Neural progenitor cell (in vitro differentiated cells): ENCODE data around the gene NCEH1. TPM values are rescaled to one million over a fixed set of nuclear protein-coding genes. Genes with fewer than 3 reads are reported as not detected.
"Not testable (repeated sequence)": the region's sequence is repeated elsewhere in the genome, so short reads cannot be mapped to it uniquely, and the experiment has no call there.

Experiments used
- DNase-seq: peaks from one replicate; pipeline ENCODE4 v3.0.0-alpha.2; 2016; ENCODE audit warnings: low spot score
- H2AFZ ChIP-seq: fragments of 200-600 bp; sonication (generic); replicated peaks from 2 replicates; pipeline ENCODE4 v1.6.1; 2016; ENCODE audit warnings: antibody characterized with exemption
- H3F3A ChIP-seq: fragments of 200-600 bp; sonication (generic); 2 replicates; pipeline ENCODE4 v1.6.1; 2016; ENCODE audit warnings: antibody characterized with exemption, low read depth
- H3K27ac ChIP-seq: fragments of 200-600 bp; sonication (generic); 2 replicates; pipeline ENCODE4 v1.5.1; 2016; ENCODE audit warnings: mild to moderate bottlenecking
- H3K27me3 ChIP-seq: fragments of 200-600 bp; sonication (generic); 2 replicates; pipeline ENCODE4 v1.6.1; 2016; ENCODE audit warnings: mild to moderate bottlenecking, moderate library complexity
- H3K36me3 ChIP-seq: fragments of 200-600 bp; sonication (generic); 2 replicates; pipeline ENCODE4 v1.5.1; 2016
- H3K4me1 ChIP-seq: fragments of 200-600 bp; sonication (generic); 2 replicates; pipeline ENCODE4 v1.6.1; 2016; ENCODE audit warnings: mixed run types
- H3K4me2 ChIP-seq: fragments of 200-600 bp; sonication (generic); 2 replicates; pipeline ENCODE4 v1.6.1; 2016
- H3K4me3 ChIP-seq: fragments of 200-600 bp; sonication (generic); 2 replicates; pipeline ENCODE4 v1.5.1; 2016
- H3K79me2 ChIP-seq: fragments of 200-600 bp; sonication (generic); 2 replicates; pipeline ENCODE4 v1.6.1; 2016; ENCODE audit warnings: low read depth
- H3K9ac ChIP-seq: fragments of 200-600 bp; sonication (generic); 2 replicates; pipeline ENCODE4 v1.6.1; 2016
- H3K9me3 ChIP-seq: fragments of 200-600 bp; sonication (generic); 2 replicates; pipeline ENCODE4 v1.5.1; 2016; ENCODE audit warnings: low read depth
- H4K20me1 ChIP-seq: fragments of 200-600 bp; sonication (generic); 2 replicates; pipeline ENCODE4 v1.6.1; 2016; ENCODE audit warnings: low read depth
- H3K27ac Mint-ChIP-seq: 3 replicates; pipeline ENCODE4 v1.8.0; 2021; ENCODE audit warnings: mixed read lengths
- H3K27me3 Mint-ChIP-seq: 2 replicates; pipeline ENCODE4 v1.8.0; 2022; ENCODE audit warnings: low read depth, mild to moderate bottlenecking, inconsistent platforms, moderate library complexity, mixed read lengths; ENCODE audit not compliant: insufficient read depth
- H3K36me3 Mint-ChIP-seq: 3 replicates; pipeline ENCODE4 v1.8.0; 2021; ENCODE audit warnings: mixed read lengths
- H3K4me1 Mint-ChIP-seq: 3 replicates; pipeline ENCODE4 v1.8.0; 2021; ENCODE audit warnings: mixed read lengths
- H3K4me3 Mint-ChIP-seq: 3 replicates; pipeline ENCODE4 v1.8.0; 2021; ENCODE audit warnings: mild to moderate bottlenecking, moderate library complexity, mixed read lengths
- H3K9me3 Mint-ChIP-seq: 3 replicates; pipeline ENCODE4 v1.8.0; 2020; ENCODE audit warnings: mixed read lengths
- CTCF ChIP-seq: fragments of 200-600 bp; sonication (generic); IDR thresholded peaks from 2 replicates; pipeline ENCODE4 v1.5.1; 2017; ENCODE audit warnings: antibody characterized with exemption, mild to moderate bottlenecking
- EZH2 ChIP-seq: fragments of 200-600 bp; sonication (generic); IDR thresholded peaks from 2 replicates; pipeline ENCODE4 v1.6.1; 2017; ENCODE audit warnings: antibody characterized with exemption, mild to moderate bottlenecking, moderate library complexity
- EZH2phosphoT487 ChIP-seq: fragments of 200-600 bp; sonication (generic); IDR thresholded peaks from 2 replicates; pipeline ENCODE4 v1.6.1; 2017; ENCODE audit warnings: antibody characterized with exemption
- total RNA-seq: library from RNA; depleted of rRNA; stranded (reverse); fragments of >200 nt; gene quantifications from 2 replicates; pipeline ENCODE4 v1.2.3, GENCODE V29; 2015; ENCODE audit warnings: low replicate concordance

NCEH1 gene
- total RNA-seq, 1 donor from 2014 or later: 7.7 TPM

GRCh38 chr3:172735014-172735413 lies 24.1 kb upstream of the NCEH1 start:
- no peaks in the 10 kb centered on the region for H3K9me3 ChIP-seq
- H3K27ac ChIP-seq: no peak overlapping the region
- H3K27ac Mint-ChIP-seq: no peak overlapping the region
- no peak overlapping the region for H2AFZ ChIP-seq
- DNase-seq: no peak
- H3K36me3 ChIP-seq: no peaks in the 10 kb centered on the region
- H3K4me3 ChIP-seq: no peak overlapping the region
- H3K36me3 Mint-ChIP-seq: no peaks in the 10 kb centered on the region
- H3F3A ChIP-seq: no peaks in the 10 kb centered on the region
- H3K27me3 Mint-ChIP-seq: peaks cover 2% of the 10 kb centered on the region
- no peaks in the 10 kb centered on the region for H3K4me1 Mint-ChIP-seq
- no peak for TF ChIP-seq CTCF
- TF ChIP-seq EZH2phosphoT487: no peak
- TF ChIP-seq EZH2: no peak
- no peaks in the 10 kb centered on the region for H3K79me2 ChIP-seq
- no peak overlapping the region for H3K9ac ChIP-seq
- no peaks in the 10 kb centered on the region for H3K27me3 ChIP-seq
- no peaks in the 10 kb centered on the region for H3K9me3 Mint-ChIP-seq
- H3K4me3 Mint-ChIP-seq: no peak overlapping the region
- no peaks in the 10 kb centered on the region for H4K20me1 ChIP-seq
- H3K4me1 ChIP-seq: no peaks in the 10 kb centered on the region
- H3K4me2 ChIP-seq: no peak overlapping the region

GRCh38 chr3:172726380-172726779 lies 15.5 kb upstream of the NCEH1 start:
- Histone ChIP-seq H3K36me3 (no peaks in the 10 kb centered on the region), H3F3A (no peaks in the 10 kb centered on the region), H3K9ac (no peak overlapping the region), H3K27ac (no peak overlapping the region), H3K4me3 (no peak overlapping the region), H3K27me3 (no peaks in the 10 kb centered on the region), H2AFZ (no peak overlapping the region), H3K9me3 (no peaks in the 10 kb centered on the region), H3K4me1 (no peaks in the 10 kb centered on the region), H3K4me2 (no peak overlapping the region), H4K20me1 (no peaks in the 10 kb centered on the region), H3K79me2 (no peaks in the 10 kb centered on the region)
- TF ChIP-seq CTCF (no peak), EZH2 (no peak), EZH2phosphoT487 (no peak)
- peaks cover 6% of the 10 kb centered on the region for H3K9me3 Mint-ChIP-seq
- no peaks in the 10 kb centered on the region for H3K36me3 Mint-ChIP-seq
- H3K27ac Mint-ChIP-seq: no peak overlapping the region
- no peaks in the 10 kb centered on the region for H3K4me1 Mint-ChIP-seq
- no peak for DNase-seq
- no peak overlapping the region for H3K4me3 Mint-ChIP-seq
- peaks cover 3% of the 10 kb centered on the region for H3K27me3 Mint-ChIP-seq

- not testable (repeated sequence) for H3F3A ChIP-seq, H3K79me2 ChIP-seq, H3K27ac ChIP-seq, H3K27me3 ChIP-seq, H3K4me3 Mint-ChIP-seq, H3K9ac ChIP-seq, H3K36me3 ChIP-seq, H2AFZ ChIP-seq, H3K36me3 Mint-ChIP-seq, H4K20me1 ChIP-seq, H3K27me3 Mint-ChIP-seq, H3K27ac Mint-ChIP-seq, H3K9me3 ChIP-seq, H3K4me3 ChIP-seq, H3K4me1 Mint-ChIP-seq, H3K4me2 ChIP-seq, DNase-seq, H3K4me1 ChIP-seq
- peaks cover 22% of the 10 kb centered on the region for H3K9me3 Mint-ChIP-seq
These were observed 11.7 kb upstream of the NCEH1 start for GRCh38 chr3:172722536-172723040.

- H3F3A ChIP-seq: no peaks in the 10 kb centered on the region
- no peaks in the 10 kb centered on the region for H3K36me3 ChIP-seq
- no peaks in the 10 kb centered on the region for H4K20me1 ChIP-seq
- H3K4me2 ChIP-seq: no peak overlapping the region
- TF ChIP-seq EZH2 (no peak), EZH2phosphoT487 (no peak), CTCF (no peak)
- Mint-ChIP-seq H3K4me1 (no peaks in the 10 kb centered on the region), H3K9me3 (peaks cover 16% of the 10 kb centered on the region), H3K27ac (no peak overlapping the region), H3K36me3 (peaks cover 3% of the 10 kb centered on the region), H3K27me3 (peaks cover 3% of the 10 kb centered on the region), H3K4me3 (no peak overlapping the region)
- H3K27ac ChIP-seq: no peak overlapping the region
- no peak for DNase-seq
- H3K79me2 ChIP-seq: no peaks in the 10 kb centered on the region
- no peak overlapping the region for H3K9ac ChIP-seq
- no peak overlapping the region for H2AFZ ChIP-seq
- no peak overlapping the region for H3K4me3 ChIP-seq
- H3K27me3 ChIP-seq: no peaks in the 10 kb centered on the region
- no peaks in the 10 kb centered on the region for H3K9me3 ChIP-seq
- H3K4me1 ChIP-seq: peaks cover 3% of the 10 kb centered on the region
These were observed 6.7 kb upstream of the NCEH1 start for GRCh38 chr3:172717493-172718088.
